Measurements from ENCODE around the gene KCNN1.

DNA sequence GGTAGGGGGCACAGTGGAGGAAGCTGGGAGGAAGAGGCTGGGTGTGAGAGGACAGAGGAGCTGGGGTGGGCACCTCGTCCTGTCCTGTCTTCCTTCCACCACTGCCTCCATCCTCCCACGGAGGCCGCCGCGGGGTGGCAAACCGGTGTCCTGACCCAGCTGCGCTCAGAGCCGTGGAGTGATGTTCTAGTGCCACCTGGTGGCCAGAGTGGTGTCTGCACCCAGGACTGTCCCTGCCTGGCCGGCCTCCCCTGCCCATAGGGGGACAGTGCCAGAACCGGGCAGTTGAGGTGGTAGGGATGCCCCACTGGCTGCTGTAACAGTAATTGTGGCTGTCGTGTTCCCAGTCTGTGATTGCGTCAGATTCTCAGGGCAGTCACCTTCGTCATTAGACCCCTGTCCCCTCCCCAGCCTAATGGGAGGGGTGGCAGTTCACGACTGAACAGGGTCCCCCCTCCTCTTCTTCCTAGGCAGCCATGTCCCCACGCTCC is 30.0 kb downstream of the KCNN1 start:
- TF ChIP-seq, protein P1, sequence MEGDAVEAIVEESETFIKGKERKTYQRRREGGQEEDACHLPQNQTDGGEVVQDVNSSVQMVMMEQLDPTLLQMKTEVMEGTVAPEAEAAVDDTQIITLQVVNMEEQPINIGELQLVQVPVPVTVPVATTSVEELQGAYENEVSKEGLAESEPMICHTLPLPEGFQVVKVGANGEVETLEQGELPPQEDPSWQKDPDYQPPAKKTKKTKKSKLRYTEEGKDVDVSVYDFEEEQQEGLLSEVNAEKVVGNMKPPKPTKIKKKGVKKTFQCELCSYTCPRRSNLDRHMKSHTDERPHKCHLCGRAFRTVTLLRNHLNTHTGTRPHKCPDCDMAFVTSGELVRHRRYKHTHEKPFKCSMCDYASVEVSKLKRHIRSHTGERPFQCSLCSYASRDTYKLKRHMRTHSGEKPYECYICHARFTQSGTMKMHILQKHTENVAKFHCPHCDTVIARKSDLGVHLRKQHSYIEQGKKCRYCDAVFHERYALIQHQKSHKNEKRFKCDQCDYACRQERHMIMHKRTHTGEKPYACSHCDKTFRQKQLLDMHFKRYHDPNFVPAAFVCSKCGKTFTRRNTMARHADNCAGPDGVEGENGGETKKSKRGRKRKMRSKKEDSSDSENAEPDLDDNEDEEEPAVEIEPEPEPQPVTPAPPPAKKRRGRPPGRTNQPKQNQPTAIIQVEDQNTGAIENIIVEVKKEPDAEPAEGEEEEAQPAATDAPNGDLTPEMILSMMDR (IDR thresholded peaks at IDR 0.05), result peak; percentile 89
- no peak for TF ChIP-seq POLR2AphosphoS5 (IDR thresholded peaks at IDR 0.05; ENCODE audit: low read depth, low read length)

All from Panc1 (cell line).